Measurements from ENCODE around the gene RPL22L1.

DNA sequence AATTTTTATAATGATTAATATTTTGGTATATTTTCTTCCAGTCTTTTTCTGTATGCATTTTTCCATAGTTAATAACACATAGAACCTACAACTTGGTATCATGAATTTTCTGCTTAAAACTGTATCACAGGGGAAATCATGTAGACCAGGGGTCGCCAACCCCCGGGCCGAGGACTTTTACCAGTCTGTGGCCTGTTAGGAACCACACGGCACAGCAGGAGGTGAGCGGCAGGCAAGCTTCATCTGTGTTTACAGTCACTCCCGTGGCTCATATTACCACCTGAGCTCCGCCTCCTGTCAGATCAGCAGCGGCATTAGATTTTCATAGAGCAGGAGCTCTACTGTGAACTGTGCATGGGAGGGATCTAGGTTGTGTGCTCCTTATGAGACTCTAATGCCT is 54.7 kb downstream of the RPL22L1 start:
- TF ChIP-seq, protein P1, sequence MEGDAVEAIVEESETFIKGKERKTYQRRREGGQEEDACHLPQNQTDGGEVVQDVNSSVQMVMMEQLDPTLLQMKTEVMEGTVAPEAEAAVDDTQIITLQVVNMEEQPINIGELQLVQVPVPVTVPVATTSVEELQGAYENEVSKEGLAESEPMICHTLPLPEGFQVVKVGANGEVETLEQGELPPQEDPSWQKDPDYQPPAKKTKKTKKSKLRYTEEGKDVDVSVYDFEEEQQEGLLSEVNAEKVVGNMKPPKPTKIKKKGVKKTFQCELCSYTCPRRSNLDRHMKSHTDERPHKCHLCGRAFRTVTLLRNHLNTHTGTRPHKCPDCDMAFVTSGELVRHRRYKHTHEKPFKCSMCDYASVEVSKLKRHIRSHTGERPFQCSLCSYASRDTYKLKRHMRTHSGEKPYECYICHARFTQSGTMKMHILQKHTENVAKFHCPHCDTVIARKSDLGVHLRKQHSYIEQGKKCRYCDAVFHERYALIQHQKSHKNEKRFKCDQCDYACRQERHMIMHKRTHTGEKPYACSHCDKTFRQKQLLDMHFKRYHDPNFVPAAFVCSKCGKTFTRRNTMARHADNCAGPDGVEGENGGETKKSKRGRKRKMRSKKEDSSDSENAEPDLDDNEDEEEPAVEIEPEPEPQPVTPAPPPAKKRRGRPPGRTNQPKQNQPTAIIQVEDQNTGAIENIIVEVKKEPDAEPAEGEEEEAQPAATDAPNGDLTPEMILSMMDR (IDR thresholded peaks at IDR 0.05): no peak
- TF ChIP-seq EP300 (IDR thresholded peaks at IDR 0.05): no peak
- no peak for TF ChIP-seq POLR2A (IDR thresholded peaks at IDR 0.05)
